ENCODE measurements around the gene EVX2.

EVX2 gene

GRCh38 chr2:176088048-176088936 lies 4.5 kb upstream of the EVX2 start:
- Histone ChIP-seq H3K4me2 (ENCODE audit: low read length) (0 out of 2 replicates have a peak overlapping the region, but pooled peaks have one; percentile 11), H3K79me2 (ENCODE audit: control insufficient read depth, low read length) (no peaks in the 10 kb centered on the region)

GRCh38 chr2:176087330-176088047 lies 3.7 kb upstream of the EVX2 start:
- Histone ChIP-seq H3K27me3 (ENCODE audit: control insufficient read depth, low read length) (peaks cover 29% of the 10 kb centered on the region), H3F3A (ENCODE audit: control insufficient read depth, insufficient read depth) (no peaks in the 10 kb centered on the region), H3K36me3 (ENCODE audit: control insufficient read depth, low read length) (no peaks in the 10 kb centered on the region), H4K20me1 (ENCODE audit: control insufficient read depth, insufficient read depth, low read depth, low read length) (no peaks in the 10 kb centered on the region), H3K4me2 (ENCODE audit: low read length) (no peak overlapping the region), H3K9me2 (replicated peaks; ENCODE audit: control insufficient read depth, low read length) (no peaks in the 10 kb centered on the region), H3K4me1 (ENCODE audit: control insufficient read depth, low read length) (no peaks in the 10 kb centered on the region), H3K79me2 (ENCODE audit: control insufficient read depth, low read length) (no peaks in the 10 kb centered on the region), H3K4me3 (ENCODE audit: low read length) (no peak overlapping the region), H3K9me3 (ENCODE audit: control insufficient read depth, insufficient read depth, low read length) (no peaks in the 10 kb centered on the region), H3K27ac (ENCODE audit: low read depth, low read length) (no peak overlapping the region)
- no peak for TF ChIP-seq EZH2phosphoT487 (IDR thresholded peaks at IDR 0.05; ENCODE audit: borderline replicate concordance, low read length)
- TF ChIP-seq CTCF (IDR thresholded peaks at IDR 0.05; ENCODE audit: low read depth, low read length, poor library complexity, severe bottlenecking) = no peak

More at GRCh38 chr2:176088048-176088936, 4.5 kb upstream of the EVX2 start:
- Histone ChIP-seq H4K20me1 (ENCODE audit: control insufficient read depth, insufficient read depth, low read depth, low read length) (no peaks in the 10 kb centered on the region), H3K4me3 (ENCODE audit: low read length) (no peak overlapping the region), H3K9me3 (ENCODE audit: control insufficient read depth, insufficient read depth, low read length) (no peaks in the 10 kb centered on the region), H3K9me2 (replicated peaks; ENCODE audit: control insufficient read depth, low read length) (no peaks in the 10 kb centered on the region), H3K4me1 (ENCODE audit: control insufficient read depth, low read length) (no peaks in the 10 kb centered on the region), H3K27me3 (ENCODE audit: control insufficient read depth, low read length) (peaks cover 29% of the 10 kb centered on the region), H3F3A (ENCODE audit: control insufficient read depth, insufficient read depth) (no peaks in the 10 kb centered on the region), H3K27ac (ENCODE audit: low read depth, low read length) (no peak overlapping the region), H3K36me3 (ENCODE audit: control insufficient read depth, low read length) (no peaks in the 10 kb centered on the region)
- TF ChIP-seq EZH2phosphoT487 (IDR thresholded peaks at IDR 0.05; ENCODE audit: borderline replicate concordance, low read length) = no peak
- TF ChIP-seq CTCF (IDR thresholded peaks at IDR 0.05; ENCODE audit: low read depth, low read length, poor library complexity, severe bottlenecking) = peak; percentile 61

- H3K4me2 ChIP-seq (ENCODE audit: low read length) = no peak overlapping the region
- no peaks in the 10 kb centered on the region for H3K9me2 ChIP-seq (replicated peaks; ENCODE audit: control insufficient read depth, low read length)
- TF ChIP-seq EZH2phosphoT487 (IDR thresholded peaks at IDR 0.05; ENCODE audit: borderline replicate concordance, low read length) = no peak
- TF ChIP-seq CTCF (IDR thresholded peaks at IDR 0.05; ENCODE audit: low read depth, low read length, poor library complexity, severe bottlenecking) = peak; percentile 44
- H3K4me3 ChIP-seq (ENCODE audit: low read length) = no peak overlapping the region
- H3K27me3 ChIP-seq (ENCODE audit: control insufficient read depth, low read length) = peaks cover 25% of the 10 kb centered on the region
- no peaks in the 10 kb centered on the region for H3F3A ChIP-seq (ENCODE audit: control insufficient read depth, insufficient read depth)
- H3K27ac ChIP-seq (ENCODE audit: low read depth, low read length) = no peak overlapping the region
- no peaks in the 10 kb centered on the region for H3K79me2 ChIP-seq (ENCODE audit: control insufficient read depth, low read length)
- no peaks in the 10 kb centered on the region for H4K20me1 ChIP-seq (ENCODE audit: control insufficient read depth, insufficient read depth, low read depth, low read length)
- no peaks in the 10 kb centered on the region for H3K4me1 ChIP-seq (ENCODE audit: control insufficient read depth, low read length)
- peaks cover 1% of the 10 kb centered on the region; the same call in 1 of the 2 replicates for H3K9me3 ChIP-seq (ENCODE audit: control insufficient read depth, insufficient read depth, low read length)
- no peaks in the 10 kb centered on the region for H3K36me3 ChIP-seq (ENCODE audit: control insufficient read depth, low read length)
Measured at GRCh38 chr2:176085861-176086771, 2.4 kb upstream of the EVX2 start.
